ENCODE data around the gene GLI3. TPM values are rescaled to one million over a fixed set of nuclear protein-coding genes. Genes with fewer than 3 reads are reported as not detected.
A peak's percentile ranks its signal among the peaks of the same experiment; 100 is the strongest.

The GLI3 gene
- total and polyA plus RNA-seq, 4 experiments from 2014 or later = 0.06 to 0.13 TPM; not detected in 2

GRCh38 chr7:42227541-42227935 is 9.5 kb downstream of the GLI3 start:
- Histone ChIP-seq H3K27ac (ENCODE audit: low read depth, low read length) (no peak overlapping the region), H3K4me3 (ENCODE audit: low read length in 2 of 2) (no peak overlapping the region), H3K36me3 (ENCODE audit: insufficient read depth, low read length) (no peaks in the 10 kb centered on the region), H3K9me3 (ENCODE audit: control insufficient read depth in 1 of 2, low read length in 2 of 2) (no peaks in the 10 kb centered on the region), H3K27me3 (ENCODE audit: insufficient read depth, low read length) (peaks cover 9% of the 10 kb centered on the region), H3K4me1 (ENCODE audit: insufficient read depth, low read length) (no peaks in the 10 kb centered on the region)
- H3K9me3 Mint-ChIP-seq = peaks cover 0 to 10% (median 0%) of the 10 kb centered on the region in 8 donors
- ChIA-PET POLR2A (ENCODE audit: partially characterized antibody) (no interaction called here), CTCF (ENCODE audit: partially characterized antibody) (no interaction called here)
- H3K4me1 Mint-ChIP-seq = peaks cover 0 to 7% (median 4%) of the 10 kb centered on the region in 4 donors
- peaks cover 25 to 27% of the 10 kb centered on the region in 2 donors for H3K27me3 Mint-ChIP-seq
- peak in 1 of 5 donors; percentile 16 for DNase-seq
- intact Hi-C loops (cut with micrococcal nuclease) = no loop called here
- H3K4me3 Mint-ChIP-seq = peak overlapping the region in 3 of 8 donors; percentile 36 to 52 (median 51)
- no peak overlapping the region for H3K27ac Mint-ChIP-seq
- no peaks in the 10 kb centered on the region for H3K36me3 Mint-ChIP-seq

DNA sequence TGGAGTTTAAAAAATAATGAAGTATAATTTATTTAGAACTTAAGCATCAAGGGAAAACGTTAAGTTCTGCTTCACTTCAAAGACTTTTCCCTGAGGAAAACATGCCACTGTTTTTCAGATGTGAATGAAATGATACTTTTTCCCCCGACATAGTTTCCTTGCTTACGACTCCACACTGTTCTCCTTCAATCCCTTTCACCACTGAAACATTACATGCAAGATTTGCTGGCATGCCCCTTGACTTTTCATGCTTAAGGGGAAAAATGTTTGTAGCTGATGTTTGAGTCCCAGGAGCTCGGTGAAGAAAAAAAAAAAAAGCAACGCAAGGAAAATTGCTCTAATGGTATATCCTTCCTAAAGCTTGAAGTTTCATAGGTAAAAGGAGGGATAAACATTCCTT is 10.0 kb downstream of the GLI3 start:
- peaks cover 0 to 7% (median 4%) of the 10 kb centered on the region in 4 donors for H3K4me1 Mint-ChIP-seq
- H3K36me3 Mint-ChIP-seq = no peaks in the 10 kb centered on the region
- Histone ChIP-seq H3K9me3 (ENCODE audit: control insufficient read depth in 1 of 2, low read length in 2 of 2) (no peaks in the 10 kb centered on the region), H3K27me3 (ENCODE audit: insufficient read depth, low read length) (peaks cover 6% of the 10 kb centered on the region), H3K27ac (ENCODE audit: low read depth, low read length) (no peak overlapping the region), H3K4me3 (ENCODE audit: low read length in 2 of 2) (no peak overlapping the region), H3K36me3 (ENCODE audit: insufficient read depth, low read length) (no peaks in the 10 kb centered on the region), H3K4me1 (ENCODE audit: insufficient read depth, low read length) (no peaks in the 10 kb centered on the region)
- no peak for DNase-seq
- peaks cover 0 to 10% (median 0%) of the 10 kb centered on the region in 8 donors for H3K9me3 Mint-ChIP-seq
- CTCF ChIA-PET (ENCODE audit: partially characterized antibody) = no interaction called here
- intact Hi-C loops (cut with micrococcal nuclease) = no loop called here
- no peak overlapping the region for H3K4me3 Mint-ChIP-seq
- no peak overlapping the region for H3K27ac Mint-ChIP-seq
- peaks cover 23 to 24% of the 10 kb centered on the region in 2 donors for H3K27me3 Mint-ChIP-seq
- POLR2A ChIA-PET (ENCODE audit: partially characterized antibody) = no interaction called here

GRCh38 chr7:42226354-42226941 is 10.6 kb downstream of the GLI3 start:
- Histone ChIP-seq H3K27me3 (ENCODE audit: insufficient read depth, low read length) (peaks cover 6% of the 10 kb centered on the region), H3K4me1 (ENCODE audit: insufficient read depth, low read length) (no peaks in the 10 kb centered on the region), H3K9me3 (ENCODE audit: control insufficient read depth in 1 of 2, low read length in 2 of 2) (no peaks in the 10 kb centered on the region), H3K4me3 (ENCODE audit: low read length in 2 of 2) (no peak overlapping the region), H3K27ac (ENCODE audit: low read depth, low read length) (no peak overlapping the region), H3K36me3 (ENCODE audit: insufficient read depth, low read length) (no peaks in the 10 kb centered on the region)
- H3K36me3 Mint-ChIP-seq = no peaks in the 10 kb centered on the region
- H3K9me3 Mint-ChIP-seq = peaks cover 0 to 10% (median under 1%) of the 10 kb centered on the region in 8 donors
- peaks cover 0 to 7% (median 4%) of the 10 kb centered on the region in 4 donors for H3K4me1 Mint-ChIP-seq
- intact Hi-C loops (cut with micrococcal nuclease) = no loop called here
- H3K27me3 Mint-ChIP-seq = peaks cover 23 to 24% of the 10 kb centered on the region in 2 donors
- H3K4me3 Mint-ChIP-seq = no peak overlapping the region
- ChIA-PET POLR2A (ENCODE audit: partially characterized antibody) (no interaction called here), CTCF (ENCODE audit: partially characterized antibody) (no interaction called here)
- no peak overlapping the region for H3K27ac Mint-ChIP-seq
- DNase-seq = no peak

- no peak for DNase-seq
- Mint-ChIP-seq H3K27ac (no peak overlapping the region), H3K36me3 (no peaks in the 10 kb centered on the region), H3K9me3 (peaks cover 0 to 10% (median 1%) of the 10 kb centered on the region in 8 donors), H3K27me3 (peaks cover 22 to 25% of the 10 kb centered on the region in 2 donors), H3K4me3 (no peak overlapping the region), H3K4me1 (peaks cover 0 to 7% (median 4%) of the 10 kb centered on the region in 4 donors)
- no peaks in the 10 kb centered on the region for H3K4me1 ChIP-seq (ENCODE audit: insufficient read depth, low read length)
- H3K27ac ChIP-seq (ENCODE audit: low read depth, low read length) = no peak overlapping the region
- peaks cover 6% of the 10 kb centered on the region for H3K27me3 ChIP-seq (ENCODE audit: insufficient read depth, low read length)
- CTCF ChIA-PET (ENCODE audit: partially characterized antibody) = no interaction called here
- intact Hi-C loops (cut with micrococcal nuclease) = no loop called here
- POLR2A ChIA-PET (ENCODE audit: partially characterized antibody) = no interaction called here
- no peak overlapping the region for H3K4me3 ChIP-seq (ENCODE audit: low read length in 2 of 2)
- no peaks in the 10 kb centered on the region for H3K9me3 ChIP-seq (ENCODE audit: control insufficient read depth in 1 of 2, low read length in 2 of 2)
- no peaks in the 10 kb centered on the region for H3K36me3 ChIP-seq (ENCODE audit: insufficient read depth, low read length)
Measured at GRCh38 chr7:42224391-42225003, 12.5 kb downstream of the GLI3 start.

DNA sequence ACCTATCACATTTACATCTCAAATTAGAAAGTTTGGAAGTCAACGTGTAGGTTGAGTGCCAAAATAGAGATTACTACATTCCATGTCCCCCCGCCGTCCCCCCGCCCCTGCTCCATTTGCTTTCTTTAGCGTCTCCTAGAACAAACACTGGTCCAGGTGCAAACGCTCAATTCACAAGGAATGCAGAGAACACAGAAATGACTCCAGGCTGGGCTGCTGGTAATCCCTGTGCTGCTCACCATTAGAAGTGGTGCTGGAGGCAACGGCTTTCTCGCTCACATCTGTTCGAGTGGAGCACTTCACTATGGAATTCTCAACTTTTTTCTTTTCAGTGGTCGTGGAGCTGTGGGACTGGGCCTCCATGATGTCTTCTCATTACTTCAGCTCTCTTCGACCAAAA is 14.1 kb downstream of the GLI3 start:
- H3K27ac ChIP-seq (ENCODE audit: low read depth, low read length) = no peak overlapping the region
- peaks cover 3% of the 10 kb centered on the region for H3K27me3 ChIP-seq (ENCODE audit: insufficient read depth, low read length)
- H3K4me1 ChIP-seq (ENCODE audit: insufficient read depth, low read length) = no peaks in the 10 kb centered on the region
- no peak overlapping the region for H3K4me3 Mint-ChIP-seq
- no peak overlapping the region for H3K27ac Mint-ChIP-seq
- POLR2A ChIA-PET (ENCODE audit: partially characterized antibody) = no interaction called here
- peaks cover 0 to 7% (median 4%) of the 10 kb centered on the region in 4 donors for H3K4me1 Mint-ChIP-seq
- no peak overlapping the region for H3K4me3 ChIP-seq (ENCODE audit: low read length in 2 of 2)
- intact Hi-C loops (cut with micrococcal nuclease) = no loop called here
- H3K27me3 Mint-ChIP-seq = peaks cover 15 to 21% of the 10 kb centered on the region in 2 donors
- H3K36me3 Mint-ChIP-seq = no peaks in the 10 kb centered on the region
- no peaks in the 10 kb centered on the region for H3K9me3 ChIP-seq (ENCODE audit: control insufficient read depth in 1 of 2, low read length in 2 of 2)
- CTCF ChIA-PET (ENCODE audit: partially characterized antibody) = no interaction called here
- H3K9me3 Mint-ChIP-seq = peaks cover 0 to 10% (median 1%) of the 10 kb centered on the region in 8 donors
- no peaks in the 10 kb centered on the region for H3K36me3 ChIP-seq (ENCODE audit: insufficient read depth, low read length)
- DNase-seq = no peak

GRCh38 chr7:42222125-42222524 is 14.9 kb downstream of the GLI3 start:
- H3K27ac Mint-ChIP-seq = no peak overlapping the region
- Histone ChIP-seq H3K36me3 (ENCODE audit: insufficient read depth, low read length) (no peaks in the 10 kb centered on the region), H3K9me3 (ENCODE audit: control insufficient read depth in 1 of 2, low read length in 2 of 2) (no peaks in the 10 kb centered on the region), H3K27ac (ENCODE audit: low read depth, low read length) (no peak overlapping the region), H3K27me3 (ENCODE audit: insufficient read depth, low read length) (no peaks in the 10 kb centered on the region), H3K4me1 (ENCODE audit: insufficient read depth, low read length) (no peaks in the 10 kb centered on the region), H3K4me3 (ENCODE audit: low read length in 2 of 2) (no peak overlapping the region)
- peaks cover 9 to 14% of the 10 kb centered on the region in 2 donors for H3K27me3 Mint-ChIP-seq
- ChIA-PET CTCF (ENCODE audit: partially characterized antibody) (no interaction called here), POLR2A (ENCODE audit: partially characterized antibody) (no interaction called here)
- peaks cover 0 to 2% (median 0%) of the 10 kb centered on the region in 4 donors for H3K4me1 Mint-ChIP-seq
- H3K9me3 Mint-ChIP-seq = peaks cover 0 to 6% (median 1%) of the 10 kb centered on the region in 8 donors
- no peak overlapping the region for H3K4me3 Mint-ChIP-seq
- intact Hi-C loops (cut with micrococcal nuclease) = no loop called here
- H3K36me3 Mint-ChIP-seq = no peaks in the 10 kb centered on the region
- no peak for DNase-seq

GRCh38 chr7:42221304-42221703 is 15.7 kb downstream of the GLI3 start:
- Histone ChIP-seq H3K9me3 (ENCODE audit: control insufficient read depth in 1 of 2, low read length in 2 of 2) (no peaks in the 10 kb centered on the region), H3K27me3 (ENCODE audit: insufficient read depth, low read length) (no peaks in the 10 kb centered on the region), H3K36me3 (ENCODE audit: insufficient read depth, low read length) (no peaks in the 10 kb centered on the region), H3K4me1 (ENCODE audit: insufficient read depth, low read length) (no peaks in the 10 kb centered on the region), H3K27ac (ENCODE audit: low read depth, low read length) (no peak overlapping the region), H3K4me3 (ENCODE audit: low read length in 2 of 2) (no peak overlapping the region)
- Mint-ChIP-seq H3K27ac (no peak overlapping the region), H3K9me3 (peaks cover 0 to 3% (median 1%) of the 10 kb centered on the region in 8 donors), H3K4me1 (no peaks in the 10 kb centered on the region), H3K27me3 (peaks cover 9% of the 10 kb centered on the region in 2 donors), H3K36me3 (no peaks in the 10 kb centered on the region), H3K4me3 (no peak overlapping the region)
- CTCF ChIA-PET (ENCODE audit: partially characterized antibody) = no interaction called here
- POLR2A ChIA-PET (ENCODE audit: partially characterized antibody) = no interaction called here
- DNase-seq = no peak
- intact Hi-C loops (cut with micrococcal nuclease) = no loop called here

Measured in CD4-positive, alpha-beta memory T cell (primary cell).